ENCODE results near the gene EID1. TPM values are rescaled to one million over a fixed set of nuclear protein-coding genes. Genes with fewer than 3 reads are reported as not detected.

The EID1 gene
- total RNA-seq, 1 experiment from 2014 or later = 74.3 TPM

DNA sequence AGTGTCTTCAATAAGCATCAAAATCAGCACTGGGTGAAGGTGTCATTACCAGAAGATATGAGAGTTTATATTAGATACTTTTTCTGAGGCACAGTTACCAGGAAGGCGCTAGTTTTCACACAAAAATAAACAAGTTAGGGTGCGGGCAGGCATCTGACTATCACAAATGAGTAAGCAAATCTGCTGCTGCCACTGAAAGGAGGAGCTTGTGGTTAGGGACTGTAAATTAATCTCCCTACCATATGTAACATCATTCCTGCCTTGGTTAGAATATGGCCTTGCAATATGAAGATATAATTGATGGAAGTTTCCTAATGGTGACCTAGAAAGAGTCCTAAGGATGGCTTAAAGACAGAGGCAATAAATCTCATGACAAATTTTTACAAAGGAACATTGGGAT lies 19.5 kb upstream of the EID1 start:
- no peaks in the 10 kb centered on the region for H3K36me3 Mint-ChIP-seq (ENCODE audit: insufficient read depth, unreplicated experiment)
- no peak overlapping the region for H3K4me3 Mint-ChIP-seq (ENCODE audit: low read depth, unreplicated experiment)
- TF ChIP-seq CTCF (IDR thresholded peaks at IDR 0.05; ENCODE audit: unreplicated experiment) = no peak
- CTCF ChIA-PET = no interaction called here
- H3K9me3 Mint-ChIP-seq (ENCODE audit: low read depth, unreplicated experiment) = no peaks in the 10 kb centered on the region
- H3K4me1 Mint-ChIP-seq (ENCODE audit: low read depth, unreplicated experiment) = peaks cover 21% of the 10 kb centered on the region
- no peak overlapping the region for H3K27ac Mint-ChIP-seq (ENCODE audit: unreplicated experiment)
- H3K27me3 Mint-ChIP-seq (ENCODE audit: unreplicated experiment) = no peaks in the 10 kb centered on the region
- BruUV-seq (replicated peaks) = no TSS peak
- intact Hi-C loops (cut with micrococcal nuclease; ENCODE audit: unreplicated experiment) = loop anchor here (5.0 kb wide), 1 partner anchor 141 kb away; no protein-coding TSS in a partner anchor
- no peak for DNase-seq

DNA sequence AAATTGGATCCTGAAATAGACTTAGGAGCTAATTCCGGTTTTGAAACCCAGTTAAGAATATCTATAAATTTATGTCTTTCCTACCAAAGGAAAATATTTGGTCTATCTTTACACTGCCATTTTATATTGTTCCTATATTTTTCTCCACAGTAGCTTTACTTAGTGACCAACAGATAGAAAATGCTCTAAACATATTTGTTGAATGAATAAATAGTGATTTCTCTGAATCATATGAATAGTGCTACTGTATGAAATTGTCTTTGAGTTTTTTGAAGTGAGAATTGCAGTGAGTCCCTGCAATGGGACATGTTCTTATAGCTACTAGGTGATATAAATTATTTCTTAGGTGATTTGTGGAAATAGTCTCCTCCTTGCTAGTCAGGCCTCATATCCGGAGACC lies 18.5 kb upstream of the EID1 start:
- Mint-ChIP-seq H3K27me3 (ENCODE audit: unreplicated experiment) (no peaks in the 10 kb centered on the region), H3K4me3 (ENCODE audit: low read depth, unreplicated experiment) (no peak overlapping the region), H3K9me3 (ENCODE audit: low read depth, unreplicated experiment) (no peaks in the 10 kb centered on the region), H3K36me3 (ENCODE audit: insufficient read depth, unreplicated experiment) (no peaks in the 10 kb centered on the region), H3K27ac (ENCODE audit: unreplicated experiment) (no peak overlapping the region), H3K4me1 (ENCODE audit: low read depth, unreplicated experiment) (peaks cover 21% of the 10 kb centered on the region)
- CTCF ChIA-PET = interaction anchor here (0.6 to 1.2 kb wide), 2 partner anchors 53 to 116 kb away, joined by 4 to 5 read pairs; no protein-coding TSS in a partner anchor
- intact Hi-C loops (cut with micrococcal nuclease; ENCODE audit: unreplicated experiment) = loop anchor here (5.0 kb wide), 1 partner anchor 142 kb away; no protein-coding TSS in a partner anchor
- TF ChIP-seq CTCF (IDR thresholded peaks at IDR 0.05; ENCODE audit: unreplicated experiment) = no peak
- no peak for DNase-seq
- no TSS peak for BruUV-seq (replicated peaks)

DNA sequence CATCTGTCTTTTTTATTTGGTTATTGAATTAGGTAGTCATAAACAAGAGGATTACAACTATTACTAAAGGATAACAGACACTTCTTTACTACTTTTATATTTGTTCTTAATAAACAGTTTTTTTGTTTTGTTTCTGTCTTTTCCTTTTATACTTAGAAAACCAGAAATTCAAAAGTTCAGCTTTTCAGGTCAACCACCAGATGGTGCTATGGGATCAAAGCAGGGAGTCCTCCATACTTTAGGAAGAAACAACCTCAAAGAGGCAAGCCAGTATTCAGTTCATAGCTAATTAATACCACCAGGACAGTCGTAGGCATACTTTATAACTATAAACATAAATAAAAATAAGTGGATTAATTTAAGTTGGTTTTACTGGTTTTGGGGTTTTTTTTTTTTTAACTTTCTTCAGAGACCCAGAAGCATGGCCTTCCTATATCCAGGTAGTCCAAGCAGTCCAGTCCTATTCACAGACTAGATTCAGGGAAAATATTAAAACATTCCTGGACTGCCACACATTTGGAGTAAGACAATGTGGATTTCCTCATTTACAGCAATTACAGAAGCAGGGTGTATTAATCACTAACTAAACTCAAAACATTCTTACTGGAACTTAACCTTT lies 16.0 kb upstream of the EID1 start:
- H3K4me3 Mint-ChIP-seq (ENCODE audit: low read depth, unreplicated experiment) = no peak overlapping the region
- peak; percentile 65 for DNase-seq
- BruUV-seq (replicated peaks) = no TSS peak
- H3K9me3 Mint-ChIP-seq (ENCODE audit: low read depth, unreplicated experiment) = no peaks in the 10 kb centered on the region
- H3K27me3 Mint-ChIP-seq (ENCODE audit: unreplicated experiment) = no peaks in the 10 kb centered on the region
- H3K4me1 Mint-ChIP-seq (ENCODE audit: low read depth, unreplicated experiment) = peaks cover 30% of the 10 kb centered on the region
- CTCF ChIA-PET = interaction anchor here (0.6 to 3.1 kb wide), 14 partner anchors 16 to 1284 kb away, joined by 3 to 29 read pairs (median 5); partner anchors contain the start of genes EID1 and SHC4
- no peak overlapping the region for H3K27ac Mint-ChIP-seq (ENCODE audit: unreplicated experiment)
- H3K36me3 Mint-ChIP-seq (ENCODE audit: insufficient read depth, unreplicated experiment) = no peaks in the 10 kb centered on the region
- TF ChIP-seq CTCF (IDR thresholded peaks at IDR 0.05; ENCODE audit: unreplicated experiment) = peak; percentile 32
- intact Hi-C loops (cut with micrococcal nuclease; ENCODE audit: unreplicated experiment) = loop anchor here (1.0 to 5.0 kb wide), 8 partner anchors 104 to 1283 kb away; partner anchors contain the start of genes FGF7 and SECISBP2L

DNA sequence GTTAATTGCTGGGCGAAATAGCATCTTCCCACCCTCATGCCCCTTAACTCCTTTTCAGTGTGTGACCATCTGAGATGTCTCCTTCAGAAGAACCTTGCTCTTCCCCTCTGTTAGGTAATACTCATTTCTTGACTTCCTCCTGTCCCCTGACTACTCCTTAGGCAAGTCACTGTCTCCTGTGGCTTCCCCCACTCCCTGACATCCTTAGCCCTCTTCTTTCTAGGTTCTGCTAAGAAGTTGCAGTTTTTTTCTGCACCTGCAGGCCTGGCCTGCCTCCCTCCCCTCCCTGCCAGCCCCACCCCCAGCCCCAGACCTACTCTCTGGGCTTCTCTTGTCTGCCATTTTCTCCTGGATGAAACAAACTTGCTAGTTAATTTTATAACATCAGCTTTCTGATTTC lies 15.2 kb upstream of the EID1 start:
- no peak for TF ChIP-seq CTCF (IDR thresholded peaks at IDR 0.05; ENCODE audit: unreplicated experiment)
- H3K27ac Mint-ChIP-seq (ENCODE audit: unreplicated experiment) = no peak overlapping the region
- H3K9me3 Mint-ChIP-seq (ENCODE audit: low read depth, unreplicated experiment) = no peaks in the 10 kb centered on the region
- H3K36me3 Mint-ChIP-seq (ENCODE audit: insufficient read depth, unreplicated experiment) = no peaks in the 10 kb centered on the region
- no TSS peak for BruUV-seq (replicated peaks)
- intact Hi-C loops (cut with micrococcal nuclease; ENCODE audit: unreplicated experiment) = loop anchor here (1.0 to 5.0 kb wide), 4 partner anchors 185 to 1190 kb away; partner anchors contain the start of gene SECISBP2L
- no peaks in the 10 kb centered on the region for H3K27me3 Mint-ChIP-seq (ENCODE audit: unreplicated experiment)
- H3K4me1 Mint-ChIP-seq (ENCODE audit: low read depth, unreplicated experiment) = peaks cover 30% of the 10 kb centered on the region
- no peak overlapping the region for H3K4me3 Mint-ChIP-seq (ENCODE audit: low read depth, unreplicated experiment)
- DNase-seq = no peak
- CTCF ChIA-PET = interaction anchor here (0.5 to 3.1 kb wide), 4 partner anchors 18 to 141 kb away, joined by 3 to 29 read pairs (median 9); no protein-coding TSS in a partner anchor
